ENCODE results near the gene YY1. TPM values are rescaled to one million over a fixed set of nuclear protein-coding genes. Genes with fewer than 3 reads are reported as not detected.

YY1 gene
- total RNA-seq, 1 donor from 2014 or later, result 74.8 TPM

DNA sequence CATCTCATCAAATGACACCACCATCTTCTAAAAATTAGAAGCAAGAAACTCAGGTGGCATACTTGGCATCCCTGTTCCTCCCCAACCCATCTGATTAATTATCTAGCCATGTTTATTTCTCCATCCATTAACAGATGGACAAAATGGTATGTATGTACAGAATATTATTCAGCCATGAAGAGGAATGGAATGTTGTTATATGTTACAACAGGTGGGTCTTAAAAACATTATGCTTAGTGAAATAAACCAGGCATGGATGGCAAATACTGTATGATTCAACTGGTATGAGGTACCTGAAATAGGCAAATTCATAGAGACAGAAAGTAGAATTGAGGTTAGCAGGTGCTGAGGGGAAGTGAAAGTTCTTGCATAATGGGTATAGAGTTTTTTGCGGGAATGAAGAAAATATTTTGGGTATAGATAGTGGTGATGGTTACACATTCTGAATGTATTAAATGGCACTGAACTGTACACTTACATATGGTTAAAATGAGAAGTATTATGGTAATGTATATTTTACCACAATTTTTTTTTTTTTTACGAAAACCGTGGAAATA is 17.5 kb downstream of the YY1 start:
- Histone ChIP-seq H3K36me3 (no peaks in the 10 kb centered on the region), H3K4me3 (no peak overlapping the region), H3K27ac (no peak overlapping the region), H3K9me3 (no peaks in the 10 kb centered on the region), H3K27me3 (ENCODE audit: low read depth) (no peaks in the 10 kb centered on the region), H3K4me1 (peaks cover 75% of the 10 kb centered on the region)
- no peak for DNase-seq
- TF ChIP-seq, protein P1, sequence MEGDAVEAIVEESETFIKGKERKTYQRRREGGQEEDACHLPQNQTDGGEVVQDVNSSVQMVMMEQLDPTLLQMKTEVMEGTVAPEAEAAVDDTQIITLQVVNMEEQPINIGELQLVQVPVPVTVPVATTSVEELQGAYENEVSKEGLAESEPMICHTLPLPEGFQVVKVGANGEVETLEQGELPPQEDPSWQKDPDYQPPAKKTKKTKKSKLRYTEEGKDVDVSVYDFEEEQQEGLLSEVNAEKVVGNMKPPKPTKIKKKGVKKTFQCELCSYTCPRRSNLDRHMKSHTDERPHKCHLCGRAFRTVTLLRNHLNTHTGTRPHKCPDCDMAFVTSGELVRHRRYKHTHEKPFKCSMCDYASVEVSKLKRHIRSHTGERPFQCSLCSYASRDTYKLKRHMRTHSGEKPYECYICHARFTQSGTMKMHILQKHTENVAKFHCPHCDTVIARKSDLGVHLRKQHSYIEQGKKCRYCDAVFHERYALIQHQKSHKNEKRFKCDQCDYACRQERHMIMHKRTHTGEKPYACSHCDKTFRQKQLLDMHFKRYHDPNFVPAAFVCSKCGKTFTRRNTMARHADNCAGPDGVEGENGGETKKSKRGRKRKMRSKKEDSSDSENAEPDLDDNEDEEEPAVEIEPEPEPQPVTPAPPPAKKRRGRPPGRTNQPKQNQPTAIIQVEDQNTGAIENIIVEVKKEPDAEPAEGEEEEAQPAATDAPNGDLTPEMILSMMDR (IDR thresholded peaks at IDR 0.05), result no peak
- intact Hi-C loops (cut with DNase I), result no loop called here
- ATAC-seq, result no peak

DNA sequence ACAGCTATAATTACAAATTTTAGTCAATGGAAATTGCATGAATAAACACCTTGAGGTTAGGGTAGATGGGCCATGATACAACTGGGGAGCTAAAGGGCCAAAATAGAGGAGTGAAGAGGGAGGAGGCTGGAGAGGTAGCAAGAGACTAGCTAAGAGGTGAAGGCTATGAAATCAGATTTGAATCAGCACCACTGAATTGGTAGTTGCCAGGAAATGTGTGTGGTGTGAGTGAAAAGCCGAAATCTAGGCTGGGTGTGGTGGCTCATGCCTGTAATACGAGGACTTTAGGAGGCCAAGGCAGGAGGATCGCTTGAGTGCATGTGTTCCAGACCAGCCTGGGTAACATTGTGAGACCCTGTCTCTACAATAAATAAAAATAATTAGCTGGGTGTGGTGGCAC is 22.7 kb downstream of the YY1 start:
- no peak overlapping the region for H3K27ac ChIP-seq
- intact Hi-C loops (cut with DNase I), result no loop called here

DNA sequence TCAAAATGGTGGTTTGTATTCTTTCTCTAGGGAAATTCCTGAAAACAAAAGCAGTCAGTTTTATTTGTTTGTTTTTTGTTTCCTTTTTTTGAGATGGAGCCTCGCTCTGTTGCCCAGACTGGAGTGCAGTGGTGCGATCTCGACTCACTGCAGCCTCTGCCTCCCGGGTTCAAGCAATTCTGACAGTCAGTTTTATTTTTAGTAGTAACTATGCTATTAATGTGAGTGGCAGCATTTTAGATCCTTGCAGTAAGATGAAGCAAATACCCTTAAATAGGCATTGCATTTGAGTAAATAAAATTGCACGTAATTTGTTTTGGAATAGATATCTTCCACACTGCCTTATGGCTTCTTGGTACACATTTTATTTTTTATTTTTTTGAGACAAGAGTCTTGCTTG is 23.6 kb downstream of the YY1 start:
- TF ChIP-seq, protein P1 (IDR thresholded peaks at IDR 0.05), result no peak
- no peak overlapping the region for H3K27ac ChIP-seq
- ATAC-seq, result no peak

More for the DNA sequence above, 22.7 kb downstream of the YY1 start:
- TF ChIP-seq, protein P1 (IDR thresholded peaks at IDR 0.05), result no peak
- Histone ChIP-seq H3K4me3 (no peak overlapping the region), H3K9me3 (no peaks in the 10 kb centered on the region), H3K36me3 (peaks cover 16% of the 10 kb centered on the region), H3K4me1 (peaks cover 55% of the 10 kb centered on the region), H3K27me3 (ENCODE audit: low read depth) (no peaks in the 10 kb centered on the region)
- DNase-seq (no peak), ATAC-seq (no peak)

DNA sequence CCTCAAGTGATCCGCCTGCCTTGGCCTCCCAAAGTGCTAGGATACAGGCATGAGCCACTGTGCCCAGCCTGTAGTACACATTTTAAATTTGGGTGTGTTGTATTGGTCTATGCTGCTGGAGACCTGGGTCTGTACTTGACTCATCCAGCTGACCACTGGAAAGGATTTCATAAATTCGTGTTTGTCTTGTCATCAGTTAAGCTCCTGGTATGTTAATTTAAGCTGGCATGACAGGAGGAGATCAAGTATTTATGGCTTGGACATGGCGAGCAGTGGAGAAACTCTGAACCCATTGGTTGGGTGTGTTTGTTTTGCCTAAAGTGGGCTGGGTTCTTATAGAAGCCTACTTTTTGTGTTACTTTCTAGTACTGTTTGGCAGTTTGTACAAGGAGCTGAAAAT is 24.2 kb downstream of the YY1 start:
- ATAC-seq (no peak), DNase-seq (no peak)
- TF ChIP-seq, protein P1 (IDR thresholded peaks at IDR 0.05), result no peak
- Histone ChIP-seq H3K36me3 (peaks cover 25% of the 10 kb centered on the region), H3K4me1 (peaks cover 44% of the 10 kb centered on the region), H3K27me3 (ENCODE audit: low read depth) (no peaks in the 10 kb centered on the region), H3K4me3 (no peak overlapping the region), H3K27ac (no peak overlapping the region), H3K9me3 (no peaks in the 10 kb centered on the region)
- intact Hi-C loops (cut with DNase I), result no loop called here

More for the DNA sequence above, 23.6 kb downstream of the YY1 start:
- Histone ChIP-seq H3K9me3 (no peaks in the 10 kb centered on the region), H3K4me1 (peaks cover 45% of the 10 kb centered on the region), H3K36me3 (peaks cover 19% of the 10 kb centered on the region), H3K4me3 (no peak overlapping the region), H3K27me3 (ENCODE audit: low read depth) (no peaks in the 10 kb centered on the region)
- intact Hi-C loops (cut with DNase I), result no loop called here
- no peak for DNase-seq

DNA sequence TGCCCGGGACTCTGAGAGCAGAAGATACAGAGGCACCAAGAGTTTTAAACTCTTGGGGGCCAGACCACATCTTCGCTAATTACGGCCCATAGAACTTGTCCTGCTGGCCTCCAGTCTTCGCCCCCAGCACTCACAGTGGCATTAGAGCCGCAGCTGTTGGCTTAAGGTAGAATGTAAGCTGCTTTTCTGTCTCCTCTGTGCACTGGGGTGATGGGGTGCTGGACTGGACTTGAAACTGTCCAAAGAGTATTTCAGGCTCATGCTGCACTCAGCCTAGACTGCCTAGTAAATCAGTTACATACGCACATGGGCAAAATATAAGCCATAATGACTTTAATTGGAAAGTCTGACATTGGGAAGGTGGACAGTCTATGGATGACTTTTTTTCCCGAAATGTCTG is 29.0 kb downstream of the YY1 start:
- intact Hi-C loops (cut with DNase I), result loop anchor here (5.0 kb wide), 1 partner anchor 109 kb away; the partner anchor contains the start of gene WDR25
- ATAC-seq, result no peak
- H3K9me3 ChIP-seq, result no peaks in the 10 kb centered on the region
- no peaks in the 10 kb centered on the region for H3K27me3 ChIP-seq (ENCODE audit: low read depth)
- no peak for DNase-seq
- peaks cover 37% of the 10 kb centered on the region for H3K4me1 ChIP-seq
- no peak overlapping the region for H3K27ac ChIP-seq
- H3K36me3 ChIP-seq, result peaks cover 21% of the 10 kb centered on the region
- no peak overlapping the region for H3K4me3 ChIP-seq
- TF ChIP-seq, protein P1 (IDR thresholded peaks at IDR 0.05), result no peak
